Tibial artery (tissue), 4 donors: Measurements from ENCODE around the gene ZNF181.

ENCODE experiments used
- DNase-seq, 2 donors: peaks; one replicate each; pipeline ENCODE4 v3.0.0-alpha.2; 2019
- H3K27ac ChIP-seq, 2 donors: fragments of 200-600 bp; sonication (generic) in 1 of 2; 1 replicate in 1 of 2; 2 replicates in 1 of 2; pipeline ENCODE4 v1.5.1; 2018 to 2019; ENCODE audit warnings: mild to moderate bottlenecking in 1 of 2
- H3K27me3 ChIP-seq, 2 donors: fragments of 200-600 bp; sonication (generic) in 1 of 2; one replicate each; pipeline versions ENCODE4 v1.5.1 to v1.6.0; 2016 to 2019
- H3K36me3 ChIP-seq, 3 donors: fragments of 200-600 bp; sonication (generic) in 2 of 3; one replicate each; pipeline ENCODE4 v1.5.1; 2016 to 2019; ENCODE audit warnings: mild to moderate bottlenecking in 2 of 3
- H3K4me1 ChIP-seq, 4 donors: fragments of 200-600 bp; sonication (generic) in 2 of 4; 1 replicate in 3 of 4; 2 replicates in 1 of 4; pipeline ENCODE4 v1.5.1; 2016 to 2019
- H3K4me3 ChIP-seq, 2 donors: fragments of 200-600 bp; sonication (generic) in 1 of 2; 1 replicate in 1 of 2; 2 replicates in 1 of 2; pipeline ENCODE4 v1.5.1; 2018 to 2019; ENCODE audit warnings: mild to moderate bottlenecking in 2 of 2
- H3K9me3 ChIP-seq, 3 donors: fragments of 200-600 bp; sonication (generic) in 1 of 3; one replicate each; pipeline ENCODE4 v1.5.1; 2016 to 2019
- intact Hi-C: fragments of 100-400 bp; cut with DNase I; formaldehyde crosslinking; loops from one replicate; pipeline ENCODE4 v1.15.0; 2023; ENCODE audit warnings: low total_unique reads
- TF ChIP-seq, protein P1 (sequence below), 2 experiments: fragments of 200-600 bp in 1 of 2; fragments of 450-650 bp in 1 of 2; IDR thresholded peaks; one replicate each; pipeline ENCODE4 v1.5.1; 2017 to 2019; ENCODE audit warnings: antibody characterized with exemption in 2 of 2, mild to moderate bottlenecking in 1 of 2, moderate library complexity in 1 of 2

The ZNF181 gene

DNA sequence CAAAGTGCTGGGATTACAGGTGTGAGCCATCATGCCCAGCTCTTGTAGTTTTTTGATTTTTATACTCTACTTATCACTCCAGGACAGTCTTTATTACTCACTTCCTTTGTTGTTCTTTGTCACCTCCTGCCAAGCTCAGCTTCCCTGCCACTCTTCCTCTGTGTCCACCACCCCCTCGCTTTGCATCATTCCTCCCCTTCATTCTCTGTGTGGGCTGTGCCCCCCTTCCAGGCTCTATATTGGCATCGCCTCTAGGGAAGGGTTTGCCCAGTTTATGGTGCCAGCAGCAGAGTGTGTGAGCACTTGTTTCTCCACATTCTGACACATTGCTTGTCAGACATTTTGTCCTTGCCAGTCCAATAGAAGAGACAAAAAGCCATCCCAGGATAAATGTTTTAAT, 41.5 kb upstream of the ZNF181 start:
- Histone ChIP-seq H3K9me3 (peaks cover 0 to 23% (median 15%) of the 10 kb centered on the region in 3 donors), H3K4me1 (no peaks in the 10 kb centered on the region), H3K36me3 (no peaks in the 10 kb centered on the region), H3K27ac (no peak overlapping the region), H3K4me3 (no peak overlapping the region), H3K27me3 (no peaks in the 10 kb centered on the region)
- intact Hi-C loops, result no loop called here
- TF ChIP-seq, protein P1, sequence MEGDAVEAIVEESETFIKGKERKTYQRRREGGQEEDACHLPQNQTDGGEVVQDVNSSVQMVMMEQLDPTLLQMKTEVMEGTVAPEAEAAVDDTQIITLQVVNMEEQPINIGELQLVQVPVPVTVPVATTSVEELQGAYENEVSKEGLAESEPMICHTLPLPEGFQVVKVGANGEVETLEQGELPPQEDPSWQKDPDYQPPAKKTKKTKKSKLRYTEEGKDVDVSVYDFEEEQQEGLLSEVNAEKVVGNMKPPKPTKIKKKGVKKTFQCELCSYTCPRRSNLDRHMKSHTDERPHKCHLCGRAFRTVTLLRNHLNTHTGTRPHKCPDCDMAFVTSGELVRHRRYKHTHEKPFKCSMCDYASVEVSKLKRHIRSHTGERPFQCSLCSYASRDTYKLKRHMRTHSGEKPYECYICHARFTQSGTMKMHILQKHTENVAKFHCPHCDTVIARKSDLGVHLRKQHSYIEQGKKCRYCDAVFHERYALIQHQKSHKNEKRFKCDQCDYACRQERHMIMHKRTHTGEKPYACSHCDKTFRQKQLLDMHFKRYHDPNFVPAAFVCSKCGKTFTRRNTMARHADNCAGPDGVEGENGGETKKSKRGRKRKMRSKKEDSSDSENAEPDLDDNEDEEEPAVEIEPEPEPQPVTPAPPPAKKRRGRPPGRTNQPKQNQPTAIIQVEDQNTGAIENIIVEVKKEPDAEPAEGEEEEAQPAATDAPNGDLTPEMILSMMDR (IDR thresholded peaks at IDR 0.05), result no peak
- DNase-seq, result no peak

GRCh38 chr19:34707661-34708060, 26.4 kb upstream of the ZNF181 start:
- TF ChIP-seq, protein P1 (IDR thresholded peaks at IDR 0.05), result no peak
- intact Hi-C loops, result no loop called here
- DNase-seq, result no peak

GRCh38 chr19:34711890-34712289, 22.2 kb upstream of the ZNF181 start:
- no peak overlapping the region for H3K4me3 ChIP-seq
- H3K9me3 ChIP-seq, result peaks cover 0 to 5% (median 2%) of the 10 kb centered on the region in 3 donors
- no peaks in the 10 kb centered on the region for H3K4me1 ChIP-seq
- intact Hi-C loops, result loop anchor here (2.0 kb wide), 1 partner anchor 75 kb away; no protein-coding TSS in a partner anchor
- TF ChIP-seq, protein P1 (IDR thresholded peaks at IDR 0.05), result no peak
- no peaks in the 10 kb centered on the region for H3K27me3 ChIP-seq
- H3K36me3 ChIP-seq, result no peaks in the 10 kb centered on the region
- DNase-seq, result no peak
- no peak overlapping the region for H3K27ac ChIP-seq

More at GRCh38 chr19:34707661-34708060, 26.4 kb upstream of the ZNF181 start:
- no peaks in the 10 kb centered on the region for H3K27me3 ChIP-seq
- no peak overlapping the region for H3K4me3 ChIP-seq
- no peaks in the 10 kb centered on the region for H3K36me3 ChIP-seq
- no peak overlapping the region for H3K27ac ChIP-seq
- H3K9me3 ChIP-seq, result peaks cover 0 to 2% (median 0%) of the 10 kb centered on the region in 3 donors
- no peaks in the 10 kb centered on the region for H3K4me1 ChIP-seq

GRCh38 chr19:34712395-34713261, 21.4 kb upstream of the ZNF181 start:
- TF ChIP-seq, protein P1 (IDR thresholded peaks at IDR 0.05), result peak; percentile 71 to 85
- DNase-seq, result peak in 1 of 2 donors; percentile 36
- Histone ChIP-seq H3K27ac (no peak overlapping the region), H3K27me3 (no peaks in the 10 kb centered on the region), H3K4me1 (no peaks in the 10 kb centered on the region), H3K36me3 (no peaks in the 10 kb centered on the region), H3K9me3 (peaks cover 0 to 5% (median 0%) of the 10 kb centered on the region in 3 donors), H3K4me3 (no peak overlapping the region)
- intact Hi-C loops, result loop anchor here (2.0 kb wide), 1 partner anchor 76 kb away; no protein-coding TSS in a partner anchor

DNA sequence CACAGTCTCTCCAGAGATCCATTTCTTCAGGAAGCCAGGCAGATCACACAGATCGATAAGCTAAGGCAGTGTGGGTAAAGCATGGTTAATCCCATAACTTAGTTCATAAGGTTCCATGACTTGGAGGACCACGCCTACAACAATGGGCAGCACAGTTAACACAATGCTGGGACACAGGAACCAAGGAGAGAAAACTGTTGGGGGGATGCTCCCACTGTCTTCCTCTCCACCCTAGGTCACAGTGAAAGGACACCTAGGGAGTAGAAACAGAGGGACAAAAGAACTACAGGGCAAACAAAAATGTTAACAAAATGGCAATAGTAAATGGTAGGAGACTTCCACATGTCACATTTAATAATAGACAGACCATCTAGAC, 20.8 kb upstream of the ZNF181 start:
- Histone ChIP-seq H3K4me3 (no peak overlapping the region), H3K27ac (no peak overlapping the region), H3K9me3 (peaks cover 0 to 5% (median 0%) of the 10 kb centered on the region in 3 donors), H3K27me3 (no peaks in the 10 kb centered on the region), H3K4me1 (no peaks in the 10 kb centered on the region), H3K36me3 (no peaks in the 10 kb centered on the region)
- DNase-seq, result no peak
- TF ChIP-seq, protein P1 (IDR thresholded peaks at IDR 0.05), result no peak
- intact Hi-C loops, result loop anchor here (2.0 kb wide), 1 partner anchor 76 kb away; no protein-coding TSS in a partner anchor
